ENCODE data around the gene SGCG.

Gene SGCG

GRCh38 chr13:23267571-23267970, 86.8 kb downstream of the SGCG start:
- no peaks in the 10 kb centered on the region for H3K9me2 ChIP-seq (replicated peaks; ENCODE audit: control insufficient read depth, low read length)
- H3K36me3 ChIP-seq (ENCODE audit: control insufficient read depth, low read length) = no peaks in the 10 kb centered on the region
- H3F3A ChIP-seq (ENCODE audit: control insufficient read depth, insufficient read depth) = no peaks in the 10 kb centered on the region
- H4K20me1 ChIP-seq (ENCODE audit: control insufficient read depth, insufficient read depth, low read depth, low read length) = no peaks in the 10 kb centered on the region
- no peak overlapping the region for H3K4me3 ChIP-seq (ENCODE audit: low read length)
- H3K4me2 ChIP-seq (ENCODE audit: low read length) = no peak overlapping the region
- H3K79me2 ChIP-seq (ENCODE audit: control insufficient read depth, low read length) = no peaks in the 10 kb centered on the region
- TF ChIP-seq EZH2phosphoT487 (IDR thresholded peaks at IDR 0.05; ENCODE audit: borderline replicate concordance, low read length) = no peak
- no peak for TF ChIP-seq CTCF (IDR thresholded peaks at IDR 0.05; ENCODE audit: low read depth, low read length, poor library complexity, severe bottlenecking)
- H3K4me1 ChIP-seq (ENCODE audit: control insufficient read depth, low read length) = no peaks in the 10 kb centered on the region
- no peaks in the 10 kb centered on the region for H3K27me3 ChIP-seq (ENCODE audit: control insufficient read depth, low read length)
- no peak overlapping the region for H3K27ac ChIP-seq (ENCODE audit: low read depth, low read length)
- H3K9me3 ChIP-seq (ENCODE audit: control insufficient read depth, insufficient read depth, low read length) = no peaks in the 10 kb centered on the region

GRCh38 chr13:23268441-23268840, 87.7 kb downstream of the SGCG start:
- Histone ChIP-seq H3K27ac (ENCODE audit: low read depth, low read length) (no peak overlapping the region), H3F3A (ENCODE audit: control insufficient read depth, insufficient read depth) (no peaks in the 10 kb centered on the region), H3K4me2 (ENCODE audit: low read length) (no peak overlapping the region), H3K4me1 (ENCODE audit: control insufficient read depth, low read length) (no peaks in the 10 kb centered on the region), H3K4me3 (ENCODE audit: low read length) (no peak overlapping the region), H4K20me1 (ENCODE audit: control insufficient read depth, insufficient read depth, low read depth, low read length) (no peaks in the 10 kb centered on the region), H3K9me3 (ENCODE audit: control insufficient read depth, insufficient read depth, low read length) (no peaks in the 10 kb centered on the region), H3K9me2 (replicated peaks; ENCODE audit: control insufficient read depth, low read length) (no peaks in the 10 kb centered on the region), H3K79me2 (ENCODE audit: control insufficient read depth, low read length) (no peaks in the 10 kb centered on the region), H3K27me3 (ENCODE audit: control insufficient read depth, low read length) (no peaks in the 10 kb centered on the region), H3K36me3 (ENCODE audit: control insufficient read depth, low read length) (no peaks in the 10 kb centered on the region)
- TF ChIP-seq EZH2phosphoT487 (IDR thresholded peaks at IDR 0.05; ENCODE audit: borderline replicate concordance, low read length) (no peak), CTCF (IDR thresholded peaks at IDR 0.05; ENCODE audit: low read depth, low read length, poor library complexity, severe bottlenecking) (no peak)

DNA sequence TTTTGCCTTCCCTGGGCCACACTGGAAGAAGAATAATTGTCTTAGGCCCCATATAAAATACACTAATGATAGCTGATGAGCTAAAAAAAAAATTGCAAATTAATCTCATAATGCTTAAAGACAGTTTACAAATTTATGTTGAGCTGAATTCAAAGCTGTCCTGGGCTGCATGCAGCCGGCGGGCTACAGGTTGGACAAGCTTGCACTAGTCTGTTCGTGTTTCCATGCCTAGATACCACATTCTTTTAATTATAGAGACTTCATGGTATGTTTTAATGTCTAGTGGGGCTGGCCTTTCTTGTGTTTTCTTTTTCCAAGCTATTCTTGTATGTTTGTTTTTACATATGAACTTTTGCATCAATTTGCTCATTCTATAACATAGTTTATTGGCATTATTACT, 90.6 kb downstream of the SGCG start:
- H3K36me3 ChIP-seq (ENCODE audit: control insufficient read depth, low read length) = no peaks in the 10 kb centered on the region
- no peaks in the 10 kb centered on the region for H4K20me1 ChIP-seq (ENCODE audit: control insufficient read depth, insufficient read depth, low read depth, low read length)
- no peaks in the 10 kb centered on the region for H3K4me1 ChIP-seq (ENCODE audit: control insufficient read depth, low read length)
- no peaks in the 10 kb centered on the region for H3F3A ChIP-seq (ENCODE audit: control insufficient read depth, insufficient read depth)
- no peak overlapping the region for H3K4me2 ChIP-seq (ENCODE audit: low read length)
- H3K79me2 ChIP-seq (ENCODE audit: control insufficient read depth, low read length) = no peaks in the 10 kb centered on the region
- H3K27me3 ChIP-seq (ENCODE audit: control insufficient read depth, low read length) = no peaks in the 10 kb centered on the region
- no peak overlapping the region for H3K4me3 ChIP-seq (ENCODE audit: low read length)
- TF ChIP-seq EZH2phosphoT487 (IDR thresholded peaks at IDR 0.05; ENCODE audit: borderline replicate concordance, low read length) = no peak
- no peak for TF ChIP-seq CTCF (IDR thresholded peaks at IDR 0.05; ENCODE audit: low read depth, low read length, poor library complexity, severe bottlenecking)
- no peaks in the 10 kb centered on the region for H3K9me3 ChIP-seq (ENCODE audit: control insufficient read depth, insufficient read depth, low read length)
- no peaks in the 10 kb centered on the region for H3K9me2 ChIP-seq (replicated peaks; ENCODE audit: control insufficient read depth, low read length)
- no peak overlapping the region for H3K27ac ChIP-seq (ENCODE audit: low read depth, low read length)

DNA sequence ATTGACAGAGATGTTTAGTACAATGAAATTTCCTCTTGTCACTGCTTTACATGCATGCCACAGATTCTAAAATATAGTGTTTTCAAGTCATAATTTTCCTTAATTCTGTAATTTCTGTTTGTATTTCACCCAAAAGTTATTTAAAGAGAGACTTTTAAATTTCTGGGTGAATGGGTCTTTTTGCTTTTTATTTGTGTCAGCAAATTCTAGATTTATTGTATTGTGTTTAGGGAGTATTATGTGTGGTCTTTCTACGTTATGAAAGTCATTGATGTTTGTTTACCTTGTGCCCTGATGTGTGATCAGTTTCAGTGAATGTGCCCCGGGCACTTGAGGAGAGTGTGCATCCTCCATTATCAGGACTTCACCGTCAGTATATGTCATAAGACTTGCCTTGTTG, 92.7 kb downstream of the SGCG start:
- no peaks in the 10 kb centered on the region for H3K27me3 ChIP-seq (ENCODE audit: control insufficient read depth, low read length)
- H3K9me2 ChIP-seq (replicated peaks; ENCODE audit: control insufficient read depth, low read length) = no peaks in the 10 kb centered on the region
- no peaks in the 10 kb centered on the region for H3K36me3 ChIP-seq (ENCODE audit: control insufficient read depth, low read length)
- no peak overlapping the region for H3K27ac ChIP-seq (ENCODE audit: low read depth, low read length)
- no peak overlapping the region for H3K4me3 ChIP-seq (ENCODE audit: low read length)
- no peak overlapping the region for H3K4me2 ChIP-seq (ENCODE audit: low read length)
- H3K79me2 ChIP-seq (ENCODE audit: control insufficient read depth, low read length) = no peaks in the 10 kb centered on the region
- TF ChIP-seq EZH2phosphoT487 (IDR thresholded peaks at IDR 0.05; ENCODE audit: borderline replicate concordance, low read length) = no peak
- no peak for TF ChIP-seq CTCF (IDR thresholded peaks at IDR 0.05; ENCODE audit: low read depth, low read length, poor library complexity, severe bottlenecking)
- H4K20me1 ChIP-seq (ENCODE audit: control insufficient read depth, insufficient read depth, low read depth, low read length) = no peaks in the 10 kb centered on the region
- no peaks in the 10 kb centered on the region for H3K4me1 ChIP-seq (ENCODE audit: control insufficient read depth, low read length)
- no peaks in the 10 kb centered on the region for H3F3A ChIP-seq (ENCODE audit: control insufficient read depth, insufficient read depth)
- H3K9me3 ChIP-seq (ENCODE audit: control insufficient read depth, insufficient read depth, low read length) = no peaks in the 10 kb centered on the region

All from DOHH2 (cell line).